ENCODE data around the gene GTPBP8. TPM values are rescaled to one million over a fixed set of nuclear protein-coding genes. Genes with fewer than 3 reads are reported as not detected.

The GTPBP8 gene
- total and polyA plus RNA-seq, 10 of the 15 experiments (the other 5 are each of a cell fraction or from before 2014, with no cell fraction given): 10.3 to 29.0 (median 17.0) TPM

DNA sequence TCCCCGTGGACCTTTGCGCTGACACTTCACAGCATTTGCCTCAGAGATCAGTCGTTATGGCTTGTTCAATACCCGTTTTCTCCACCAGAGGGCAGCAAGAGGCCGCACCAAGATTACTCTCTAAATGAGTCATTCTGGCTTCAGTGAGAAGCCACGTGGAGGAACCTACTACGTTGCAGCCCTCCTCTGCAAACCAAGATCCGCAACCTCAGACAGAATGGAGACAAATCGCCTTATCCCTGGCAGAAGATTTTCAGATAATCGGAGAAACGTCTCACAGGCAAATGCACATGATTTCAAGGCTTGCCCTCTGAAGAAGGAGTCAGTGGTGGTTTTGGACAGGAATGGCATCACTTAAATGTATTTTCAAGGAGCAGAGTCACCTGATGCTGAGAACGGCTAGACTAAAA is 60.5 kb downstream of the GTPBP8 start (continued):
- TF ChIP-seq SRF (IDR thresholded peaks at IDR 0.05; ENCODE audit: low read depth in 2 of 2, low read length in 2 of 2): 0 out of 4 replicates have a peak, but pooled peaks of 1 of the 2 experiments have one; percentile 39

Other genes starting within 250 kb of the GTPBP8 start
- not detected in 2 replicates for gene CD200R1L, start 144.1 kb upstream of the GTPBP8 start, total RNA-seq (2014; rRNA removed)
- gene CD200R1L, start 144.1 kb upstream of the GTPBP8 start, total RNA-seq (2014; rRNA removed; fragmentation: Illumina TruSeq; extraction: Trizol): not detected in 2 replicates
- 0.41 TPM in 1 of 2 replicates, not detected in the other for gene CD200R1L, start 144.1 kb upstream of the GTPBP8 start, total RNA-seq (2021)
- gene CD200R1L, start 144.1 kb upstream of the GTPBP8 start, polyA plus RNA-seq (2011; rRNA removed): 0.09 TPM in 1 of 2 replicates, not detected in the other
- gene CD200R1L, start 144.1 kb upstream of the GTPBP8 start, polyA plus RNA-seq (2014; fragmentation: Illumina TruSeq; extraction: Trizol): 0.33 TPM in 1 of 2 replicates, not detected in the other
- gene CD200R1L, start 144.1 kb upstream of the GTPBP8 start, polyA plus RNA-seq (2014; fragmentation: Nextera tagmentation; extraction: Ambion mirVana): not detected
- not detected in 2 replicates for gene CD200R1L, start 144.1 kb upstream of the GTPBP8 start, polyA plus RNA-seq (2014; rRNA removed)
- gene CD200R1L, start 144.1 kb upstream of the GTPBP8 start, polyA plus RNA-seq (2016; fragmentation: Nextera tagmentation; extraction: Ambion mirVana): not detected
- gene CD200R1, start 15.9 kb upstream of the GTPBP8 start, total RNA-seq (2014; rRNA removed): 0.73 and 0.82 TPM in 2 replicates
- gene CD200R1, start 15.9 kb upstream of the GTPBP8 start, total RNA-seq (2014; rRNA removed; fragmentation: Illumina TruSeq; extraction: Trizol): 0.88 and 0.98 TPM in 2 replicates
- gene CD200R1, start 15.9 kb upstream of the GTPBP8 start, total RNA-seq (2021): 0.87 and 0.90 TPM in 2 replicates
- gene CD200R1, start 15.9 kb upstream of the GTPBP8 start, polyA plus RNA-seq (2011; rRNA removed): 0.12 and 0.15 TPM in 2 replicates
- gene CD200R1, start 15.9 kb upstream of the GTPBP8 start, polyA plus RNA-seq (2014; fragmentation: Illumina TruSeq; extraction: Trizol): 0.81 and 0.98 TPM in 2 replicates
- gene CD200R1, start 15.9 kb upstream of the GTPBP8 start, polyA plus RNA-seq (2014; fragmentation: Nextera tagmentation; extraction: Ambion mirVana): under 1 TPM; 0.90 to 0.93 TPM
- gene CD200R1, start 15.9 kb upstream of the GTPBP8 start, polyA plus RNA-seq (2014; rRNA removed): 0.60 and 1.1 TPM in 2 replicates
- under 1 TPM; 0.55 to 0.59 TPM for gene CD200R1, start 15.9 kb upstream of the GTPBP8 start, polyA plus RNA-seq (2016; fragmentation: Nextera tagmentation; extraction: Ambion mirVana)
- 0.05 TPM in 1 of 2 replicates, not detected in the other for gene BOC, start 220.6 kb downstream of the GTPBP8 start, total RNA-seq (2014; rRNA removed)
- not detected in 2 replicates for gene BOC, start 220.6 kb downstream of the GTPBP8 start, total RNA-seq (2014; rRNA removed; fragmentation: Illumina TruSeq; extraction: Trizol)
- 0.13 TPM in 1 of 2 replicates, not detected in the other for gene BOC, start 220.6 kb downstream of the GTPBP8 start, total RNA-seq (2021)
- gene BOC, start 220.6 kb downstream of the GTPBP8 start, polyA plus RNA-seq (2011; rRNA removed): not detected in 2 replicates
- 0.18 TPM in 1 of 2 replicates, not detected in the other for gene BOC, start 220.6 kb downstream of the GTPBP8 start, polyA plus RNA-seq (2014; fragmentation: Illumina TruSeq; extraction: Trizol)
- not detected for gene BOC, start 220.6 kb downstream of the GTPBP8 start, polyA plus RNA-seq (2014; fragmentation: Nextera tagmentation; extraction: Ambion mirVana)
- 0.19 TPM in 1 of 2 replicates, not detected in the other for gene BOC, start 220.6 kb downstream of the GTPBP8 start, polyA plus RNA-seq (2014; rRNA removed)
- gene BOC, start 220.6 kb downstream of the GTPBP8 start, polyA plus RNA-seq (2016; fragmentation: Nextera tagmentation; extraction: Ambion mirVana): not detected

All from GM12878 (cell line).